HepG2 (cell line): Measurements from ENCODE around the gene CAD. TPM values are rescaled to one million over a fixed set of nuclear protein-coding genes. Genes with fewer than 3 reads are reported as not detected.

Source experiments
- ATAC-seq: fragments of 200-7000 bp; cut with Tn5 transposase; 3 replicates; pipeline ENCODE4 v1.9.1; 2020; ENCODE audit warnings: mild to moderate bottlenecking, moderate library complexity
- BruUV-seq: library from RNA; stranded (reverse); fragments of 400-500 nt; replicated peaks from 2 replicates; lab custom pipeline; 2021; lab: Mats Ljungman, UMichigan
- CTCF ChIA-PET: fragments of 300-600 bp; formaldehyde crosslinking; extraction: SDS; loops from one replicate; lab custom pipeline; 2021; ENCODE audit warnings: low total read pairs, inconsistent platforms, low intra/inter-chr PET ratio; lab: Yijun Ruan, JAX
- POLR2A ChIA-PET: fragments of 350-600 bp; sonication (Branson Sonifier 250); formaldehyde crosslinking; loops from one replicate; lab custom pipeline; 2020; ENCODE audit warnings: antibody characterized with exemption, inconsistent platforms; lab: Yijun Ruan, JAX
- DNase-seq: peaks from one replicate; pipeline ENCODE4 v3.0.0-alpha.2; 2015; ENCODE audit warnings: low spot score
- FAIRE-seq: peaks from 3 replicates; lab custom pipeline; 2011; peaks lifted over from hg19 to GRCh38; lab: Jason Lieb, UNC
- H2AFZ ChIP-seq: one replicate; pipeline ENCODE4 v1.6.1; 2011; ENCODE audit warnings: low read length, inconsistent platforms
- H3K27ac ChIP-seq: fragments of 300-600 bp; 3 replicates; pipeline ENCODE4 v1.8.0; 2011; ENCODE audit warnings: mixed run types, mild to moderate bottlenecking, mixed read lengths, low read length, inconsistent platforms; ENCODE audit not compliant: insufficient read depth; ENCODE audit errors: extremely low read length
- H3K27me3 ChIP-seq, 2 experiments: fragments of 200-600 bp in 1 of 2; 2 replicates in 1 of 2; 3 replicates in 1 of 2; pipeline versions ENCODE4 v1.6.0 to v1.8.0; 2011; ENCODE audit warnings: low read length in 2 of 2, mild to moderate bottlenecking in 2 of 2, moderate library complexity in 2 of 2, inconsistent platforms in 1 of 2; ENCODE audit not compliant: insufficient read depth in 2 of 2, control insufficient read depth in 1 of 2
- H3K36me3 ChIP-seq, 2 experiments: fragments of 200-600 bp in 1 of 2; replicated peaks in 1 of 2; 2 replicates in 1 of 2; 3 replicates in 1 of 2; pipeline versions ENCODE4 v1.5.1 to v1.8.0; 2011; ENCODE audit warnings: low read length in 2 of 2, inconsistent platforms in 1 of 2; ENCODE audit not compliant: insufficient read depth in 2 of 2, control insufficient read depth in 1 of 2
- H3K4me1 ChIP-seq: 2 replicates; pipeline ENCODE4 v1.5.1; 2012; ENCODE audit warnings: low read length, inconsistent platforms; ENCODE audit not compliant: insufficient read depth
- H3K4me2 ChIP-seq: 2 replicates; pipeline ENCODE4 v1.6.0; 2011; ENCODE audit warnings: low read depth, low read length, inconsistent platforms
- H3K4me3 ChIP-seq, 3 experiments: fragments of 200-600 bp in 1 of 3; sonication (generic), shearing (Covaris generic) in 1 of 3; replicated peaks in 1 of 3; 2 replicates each; pipeline ENCODE4 v1.5.1; 2011 to 2016; ENCODE audit warnings: low read length in 3 of 3, inconsistent platforms in 2 of 3, low read depth in 2 of 3, mild to moderate bottlenecking in 2 of 3, control low read depth in 1 of 3, mixed read lengths in 1 of 3; ENCODE audit not compliant: insufficient read depth in 1 of 3
- H3K79me2 ChIP-seq: one replicate; pipeline ENCODE4 v1.6.1; 2011; ENCODE audit warnings: low read length, inconsistent platforms; ENCODE audit not compliant: insufficient read depth
- H3K9ac ChIP-seq: 2 replicates; pipeline ENCODE4 v1.6.0; 2011; ENCODE audit warnings: mild to moderate bottlenecking, low read depth, low read length, inconsistent platforms; ENCODE audit not compliant: insufficient read depth
- H3K9me3 ChIP-seq: 2 replicates; pipeline ENCODE4 v1.5.1; 2012; ENCODE audit warnings: mild to moderate bottlenecking, low read length
- H4K20me1 ChIP-seq: 2 replicates; pipeline ENCODE4 v1.6.0; 2011; ENCODE audit warnings: inconsistent platforms, mild to moderate bottlenecking, low read length, moderate library complexity; ENCODE audit not compliant: insufficient read depth
- FOSL1 ChIP-seq: sonication (generic); formaldehyde crosslinking; IDR thresholded peaks from 2 replicates; pipeline ENCODE4 v1.9.0; 2021; ENCODE audit warnings: missing genetic modification reagents, borderline replicate concordance
- HMG20A ChIP-seq: IDR thresholded peaks from 2 replicates; pipeline ENCODE4 v1.6.1; 2016; ENCODE audit warnings: borderline replicate concordance
- JUN ChIP-seq: sonication (generic); formaldehyde crosslinking; IDR thresholded peaks from 2 replicates; pipeline ENCODE4 v1.4.0; 2020; ENCODE audit warnings: mild to moderate bottlenecking, missing genetic modification reagents
- KDM2A ChIP-seq: sonication (generic); formaldehyde crosslinking; IDR thresholded peaks from 2 replicates; pipeline ENCODE4 v1.4.0; 2020; ENCODE audit warnings: low read depth, missing genetic modification reagents, borderline replicate concordance
- LCORL ChIP-seq, 2 experiments: fragments of 450-650 bp in 1 of 2; sonication (generic) in 1 of 2; formaldehyde crosslinking in 1 of 2; IDR thresholded peaks; 2 replicates each; pipeline versions ENCODE4 v1.5.0 to v1.6.1; 2017 to 2020; ENCODE audit warnings: antibody characterized with exemption in 1 of 2, missing genetic modification reagents in 1 of 2
- MXI1 ChIP-seq: IDR thresholded peaks from 3 replicates; pipeline ENCODE4 v1.6.1; 2012; ENCODE audit warnings: low read depth, low read length, inconsistent platforms, borderline replicate concordance
- PAX8 ChIP-seq: sonication (generic); formaldehyde crosslinking; IDR thresholded peaks from 2 replicates; pipeline ENCODE4 v1.8.0; 2022; ENCODE audit warnings: mild to moderate bottlenecking, missing genetic modification reagents, borderline replicate concordance
- PHF5A ChIP-seq: IDR thresholded peaks from one replicate; pipeline ENCODE4 v1.6.1; 2018; ENCODE audit warnings: low read depth, missing genetic modification reagents; ENCODE audit not compliant: unreplicated experiment
- RFX3 ChIP-seq: IDR thresholded peaks from 2 replicates; pipeline ENCODE4 v1.6.1; 2016; ENCODE audit warnings: missing biosample characterization, missing genetic modification reagents
- SALL2 ChIP-seq: sonication (generic); formaldehyde crosslinking; IDR thresholded peaks from 2 replicates; pipeline ENCODE4 v1.8.1; 2023; ENCODE audit warnings: mild to moderate bottlenecking, missing genetic modification reagents, inconsistent platforms
- STAG1 ChIP-seq: sonication (generic); formaldehyde crosslinking; IDR thresholded peaks from 2 replicates; pipeline ENCODE4 v1.4.0; 2020; ENCODE audit warnings: missing genetic modification reagents
- ZNF879 ChIP-seq: sonication (generic); formaldehyde crosslinking; IDR thresholded peaks from 2 replicates; pipeline ENCODE4 v1.8.1; 2023; ENCODE audit warnings: missing genetic modification reagents
- ZSCAN31 ChIP-seq: sonication (generic); formaldehyde crosslinking; IDR thresholded peaks from 2 replicates; pipeline ENCODE4 v1.5.0; 2020; ENCODE audit warnings: low read depth, mild to moderate bottlenecking, missing genetic modification reagents
- WGBS: methylation state at CpG from one replicate; pipeline ENCODE4 v1.1.6; 2017; ENCODE audit warnings: low lambda C conversion rate; 5-methylcytosine and 5-hydroxymethylcytosine counted together
- in situ Hi-C: cut with HindIII; loops from 2 replicates; pipeline ENCODE4 v1.10.0; 2017; ENCODE audit warnings: low pct_unique_long_range_greater_than_20kb; ENCODE audit not compliant: extremely low pct_ligation_motif_present
- intact Hi-C: fragments of 100-400 bp; cut with micrococcal nuclease; formaldehyde crosslinking; loops from one replicate; pipeline ENCODE4 v1.10.0; 2022; ENCODE audit not compliant: unreplicated experiment
- polyA plus RNA-seq, 8 experiments: library from polyadenylated mRNA; depleted of rRNA in 3 of 8; stranded (reverse) in 7 of 8; unstranded in 1 of 8; fragments of >200 nt; fragmentation: Illumina TruSeq in 4 of 8; extraction: Trizol in 4 of 8; gene quantifications; 2 replicates each; pipeline versions ENCODE4 v1.2.1 to v1.2.3, GENCODE V29; 2011 to 2016; ENCODE audit warnings: low read depth in 4 of 8, missing spikeins in 1 of 8, mixed read lengths in 1 of 8; ENCODE audit not compliant: insufficient read depth in 1 of 8
- total RNA-seq, 5 experiments: library from RNA; depleted of rRNA; stranded (reverse); fragments of >200 nt; fragmentation: Illumina TruSeq; extraction: Trizol; gene quantifications; 2 replicates each; pipeline ENCODE4 v1.2.3, GENCODE V29; 2016; ENCODE audit warnings: low read depth in 1 of 5
- TF ChIP-seq, protein P1 (sequence below): sonication (generic); formaldehyde crosslinking; conservative IDR thresholded peaks from 2 replicates; pipeline ENCODE4 v1.4.0; 2020; ENCODE audit warnings: mild to moderate bottlenecking, missing genetic modification reagents, moderate library complexity
- TF ChIP-seq, protein P2 (sequence below): sonication (generic); formaldehyde crosslinking; IDR thresholded peaks from 2 replicates; pipeline ENCODE4 v1.9.0; 2021; ENCODE audit warnings: missing genetic modification reagents, borderline replicate concordance
- TF ChIP-seq, protein P3 (sequence below): sonication (generic); formaldehyde crosslinking; IDR thresholded peaks from 2 replicates; pipeline ENCODE4 v1.8.1; 2023; ENCODE audit warnings: missing genetic modification reagents, mild to moderate bottlenecking, borderline replicate concordance

The CAD gene
- total and polyA plus RNA-seq, 2 of the 13 experiments (the other 11 are each of a cell fraction or from before 2014, with no cell fraction given) = 21.7 to 37.0 TPM

DNA sequence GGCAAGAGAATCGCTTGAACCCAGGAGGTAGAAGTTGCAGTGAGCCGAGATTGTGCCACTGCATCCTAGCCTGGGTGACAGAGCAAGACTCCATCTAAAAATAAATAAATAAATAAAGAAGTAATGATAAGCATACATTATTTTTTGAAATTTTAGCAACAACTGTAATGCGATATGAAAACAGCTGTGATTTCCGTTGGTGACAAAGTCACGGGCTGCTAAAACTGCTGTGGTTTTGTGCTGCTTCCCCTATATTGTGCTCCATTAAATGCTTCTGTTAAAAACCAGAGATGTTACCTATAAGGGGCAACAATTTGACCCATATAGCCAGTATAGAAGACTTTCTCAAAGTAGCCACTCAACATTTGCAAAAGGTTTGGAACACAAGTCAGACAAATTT, 73.4 kb downstream of the CAD start (continued):
- TF ChIP-seq, protein P1, sequence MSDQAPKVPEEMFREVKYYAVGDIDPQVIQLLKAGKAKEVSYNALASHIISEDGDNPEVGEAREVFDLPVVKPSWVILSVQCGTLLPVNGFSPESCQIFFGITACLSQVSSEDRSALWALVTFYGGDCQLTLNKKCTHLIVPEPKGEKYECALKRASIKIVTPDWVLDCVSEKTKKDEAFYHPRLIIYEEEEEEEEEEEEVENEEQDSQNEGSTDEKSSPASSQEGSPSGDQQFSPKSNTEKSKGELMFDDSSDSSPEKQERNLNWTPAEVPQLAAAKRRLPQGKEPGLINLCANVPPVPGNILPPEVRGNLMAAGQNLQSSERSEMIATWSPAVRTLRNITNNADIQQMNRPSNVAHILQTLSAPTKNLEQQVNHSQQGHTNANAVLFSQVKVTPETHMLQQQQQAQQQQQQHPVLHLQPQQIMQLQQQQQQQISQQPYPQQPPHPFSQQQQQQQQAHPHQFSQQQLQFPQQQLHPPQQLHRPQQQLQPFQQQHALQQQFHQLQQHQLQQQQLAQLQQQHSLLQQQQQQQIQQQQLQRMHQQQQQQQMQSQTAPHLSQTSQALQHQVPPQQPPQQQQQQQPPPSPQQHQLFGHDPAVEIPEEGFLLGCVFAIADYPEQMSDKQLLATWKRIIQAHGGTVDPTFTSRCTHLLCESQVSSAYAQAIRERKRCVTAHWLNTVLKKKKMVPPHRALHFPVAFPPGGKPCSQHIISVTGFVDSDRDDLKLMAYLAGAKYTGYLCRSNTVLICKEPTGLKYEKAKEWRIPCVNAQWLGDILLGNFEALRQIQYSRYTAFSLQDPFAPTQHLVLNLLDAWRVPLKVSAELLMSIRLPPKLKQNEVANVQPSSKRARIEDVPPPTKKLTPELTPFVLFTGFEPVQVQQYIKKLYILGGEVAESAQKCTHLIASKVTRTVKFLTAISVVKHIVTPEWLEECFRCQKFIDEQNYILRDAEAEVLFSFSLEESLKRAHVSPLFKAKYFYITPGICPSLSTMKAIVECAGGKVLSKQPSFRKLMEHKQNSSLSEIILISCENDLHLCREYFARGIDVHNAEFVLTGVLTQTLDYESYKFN (CRISPR knock-in tag) = no peak
- no peak for TF ChIP-seq SALL2 (CRISPR knock-in tag)

DNA sequence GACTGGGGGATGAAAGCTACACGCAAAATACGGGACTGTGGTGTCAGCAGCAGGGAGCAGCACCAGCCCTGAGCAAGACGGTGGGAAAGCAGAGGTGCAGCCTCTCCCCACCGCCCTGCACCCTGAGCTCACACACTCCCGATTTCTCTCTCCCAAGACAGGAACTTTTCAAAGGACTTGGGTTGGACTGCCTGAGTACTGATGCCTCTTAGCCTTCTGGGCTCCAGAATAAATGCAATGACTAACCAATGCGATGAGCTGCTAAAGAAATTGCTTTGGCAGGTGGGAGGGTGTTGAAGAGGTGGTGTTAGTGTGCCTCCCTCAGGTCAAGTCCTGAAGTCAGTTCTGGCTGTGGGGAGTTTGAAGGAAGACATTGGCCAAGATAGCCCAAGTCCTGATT, 74.7 kb downstream of the CAD start:
- Histone ChIP-seq H3K4me1 (peaks cover 82% of the 10 kb centered on the region), H2AFZ (no peak overlapping the region), H4K20me1 (no peaks in the 10 kb centered on the region), H3K4me2 (peak overlapping the region; percentile 92), H3K4me3 (peak overlapping the region; percentile 13 to 52 (median 25); a peak in 2 of 6 replicates), H3K79me2 (no peaks in the 10 kb centered on the region), H3K9me3 (no peaks in the 10 kb centered on the region), H3K27ac (no peak overlapping the region), H3K36me3 (no peaks in the 10 kb centered on the region), H3K9ac (no peak overlapping the region), H3K27me3 (no peaks in the 10 kb centered on the region)
- ATAC-seq (peak; percentile 78), DNase-seq (peak; percentile 44), FAIRE-seq (peak; percentile 67)
- in situ Hi-C loops (no loop called here), intact Hi-C loops (loop anchor here (1.0 to 5.0 kb wide), 2 partner anchors 27 to 195 kb away; no protein-coding TSS in a partner anchor)
- CTCF ChIA-PET = interaction anchor here (1.1 kb wide), 1 partner anchor 193 kb away, joined by 3 read pairs; no protein-coding TSS in a partner anchor
- BruUV-seq = no TSS peak
- 2% methylated on average over 6 of the region's 6 CpGs for WGBS
- POLR2A ChIA-PET = interaction anchor here (1.0 to 3.3 kb wide), 4 partner anchors 11 to 78 kb away, joined by 3 to 22 read pairs (median 4); no protein-coding TSS in a partner anchor
- peak; percentile 44; the same call in 1 of the 2 replicates for TF ChIP-seq ZSCAN31 (CRISPR knock-in tag)
- TF ChIP-seq JUN = no peak
- TF ChIP-seq FOSL1 = no peak
- no peak for TF ChIP-seq RFX3 (CRISPR knock-in tag)
- TF ChIP-seq, protein P2, sequence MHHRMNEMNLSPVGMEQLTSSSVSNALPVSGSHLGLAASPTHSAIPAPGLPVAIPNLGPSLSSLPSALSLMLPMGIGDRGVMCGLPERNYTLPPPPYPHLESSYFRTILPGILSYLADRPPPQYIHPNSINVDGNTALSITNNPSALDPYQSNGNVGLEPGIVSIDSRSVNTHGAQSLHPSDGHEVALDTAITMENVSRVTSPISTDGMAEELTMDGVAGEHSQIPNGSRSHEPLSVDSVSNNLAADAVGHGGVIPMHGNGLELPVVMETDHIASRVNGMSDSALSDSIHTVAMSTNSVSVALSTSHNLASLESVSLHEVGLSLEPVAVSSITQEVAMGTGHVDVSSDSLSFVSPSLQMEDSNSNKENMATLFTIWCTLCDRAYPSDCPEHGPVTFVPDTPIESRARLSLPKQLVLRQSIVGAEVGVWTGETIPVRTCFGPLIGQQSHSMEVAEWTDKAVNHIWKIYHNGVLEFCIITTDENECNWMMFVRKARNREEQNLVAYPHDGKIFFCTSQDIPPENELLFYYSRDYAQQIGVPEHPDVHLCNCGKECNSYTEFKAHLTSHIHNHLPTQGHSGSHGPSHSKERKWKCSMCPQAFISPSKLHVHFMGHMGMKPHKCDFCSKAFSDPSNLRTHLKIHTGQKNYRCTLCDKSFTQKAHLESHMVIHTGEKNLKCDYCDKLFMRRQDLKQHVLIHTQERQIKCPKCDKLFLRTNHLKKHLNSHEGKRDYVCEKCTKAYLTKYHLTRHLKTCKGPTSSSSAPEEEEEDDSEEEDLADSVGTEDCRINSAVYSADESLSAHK (CRISPR knock-in tag) = no peak
- no peak for TF ChIP-seq LCORL (IDR thresholded peaks at IDR 0.05)
- no peak for TF ChIP-seq LCORL (CRISPR knock-in tag; IDR thresholded peaks at IDR 0.05)
- no peak for TF ChIP-seq PAX8 (CRISPR knock-in tag)
- TF ChIP-seq PHF5A = no peak
- TF ChIP-seq STAG1 (CRISPR knock-in tag) = peak; percentile 70
- no peak for TF ChIP-seq HMG20A (CRISPR knock-in tag)
- TF ChIP-seq MXI1 = no peak
- 0 out of 2 replicates have a peak, but pooled peaks have one; percentile 23 for TF ChIP-seq KDM2A (CRISPR knock-in tag)
- TF ChIP-seq, protein P3, sequence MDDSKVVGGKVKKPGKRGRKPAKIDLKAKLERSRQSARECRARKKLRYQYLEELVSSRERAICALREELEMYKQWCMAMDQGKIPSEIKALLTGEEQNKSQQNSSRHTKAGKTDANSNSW (CRISPR knock-in tag) = no peak
- TF ChIP-seq ZNF879 = no peak
